Smooth muscle cell (in vitro differentiated cells): ENCODE measurements around the gene ZNF35. TPM values are rescaled to one million over a fixed set of nuclear protein-coding genes. Genes with fewer than 3 reads are reported as not detected.

Experiments used
- DNase-seq: peaks from one replicate; lab custom pipeline; 2025; ENCODE audit not compliant: unreplicated experiment; lab: John Stamatoyannopoulos, UW
- H2AFZ ChIP-seq: fragments of 200-600 bp; sonication (generic); 2 replicates; pipeline ENCODE4 v1.6.0; 2016; ENCODE audit warnings: antibody characterized with exemption, low read depth, mild to moderate bottlenecking
- H3F3A ChIP-seq: fragments of 200-600 bp; sonication (generic); 2 replicates; pipeline ENCODE4 v1.6.0; 2017; ENCODE audit warnings: antibody characterized with exemption, low read depth
- H3K27ac ChIP-seq: fragments of 200-600 bp; sonication (generic); 2 replicates; pipeline ENCODE4 v1.5.1; 2016; ENCODE audit warnings: low read depth, mild to moderate bottlenecking
- H3K27me3 ChIP-seq: fragments of 200-600 bp; sonication (generic); 2 replicates; pipeline ENCODE4 v1.6.1; 2016; ENCODE audit warnings: low read depth, mild to moderate bottlenecking
- H3K36me3 ChIP-seq: fragments of 200-600 bp; sonication (generic); 2 replicates; pipeline ENCODE4 v1.5.1; 2016; ENCODE audit warnings: low read depth
- H3K4me1 ChIP-seq: fragments of 200-600 bp; sonication (generic); 2 replicates; pipeline ENCODE4 v1.5.1; 2016; ENCODE audit warnings: low read depth
- H3K4me2 ChIP-seq: fragments of 200-600 bp; sonication (generic); 2 replicates; pipeline ENCODE4 v1.6.0; 2016; ENCODE audit warnings: mild to moderate bottlenecking
- H3K4me3 ChIP-seq: fragments of 200-600 bp; sonication (generic); 2 replicates; pipeline ENCODE4 v1.5.1; 2016; ENCODE audit warnings: mild to moderate bottlenecking
- H3K79me2 ChIP-seq: fragments of 200-600 bp; sonication (generic); 2 replicates; pipeline ENCODE4 v1.6.0; 2016; ENCODE audit warnings: low read depth, mild to moderate bottlenecking
- H3K9ac ChIP-seq: fragments of 200-600 bp; sonication (generic); 2 replicates; pipeline ENCODE4 v1.6.0; 2016; ENCODE audit warnings: low read depth
- H3K9me3 ChIP-seq: fragments of 200-600 bp; sonication (generic); replicated peaks from 2 replicates; pipeline ENCODE4 v1.5.1; 2016; ENCODE audit warnings: low read depth
- H4K20me1 ChIP-seq: fragments of 200-600 bp; sonication (generic); 2 replicates; pipeline ENCODE4 v1.6.0; 2016; ENCODE audit warnings: low read depth
- WGBS: methylation state at CpG from one replicate; pipeline ENCODE4 v1.1.7; 2016; ENCODE audit warnings: low lambda C conversion rate; 5-methylcytosine and 5-hydroxymethylcytosine counted together
- polyA plus RNA-seq: library from polyadenylated mRNA; unstranded; fragments of >200 nt; fragmentation: Nextera tagmentation; extraction: Ambion mirVana; gene quantifications from 2 replicates; pipeline ENCODE4 v1.2.1, GENCODE V29; 2016
- total RNA-seq: library from RNA; depleted of rRNA; stranded (reverse); fragments of >200 nt; gene quantifications from 2 replicates; pipeline ENCODE4 v1.2.3, GENCODE V29; 2014
- TF ChIP-seq, protein P1 (sequence below): fragments of 200-600 bp; sonication (generic); IDR thresholded peaks from 2 replicates; pipeline ENCODE4 v1.5.1; 2017; ENCODE audit warnings: borderline replicate concordance, mild to moderate bottlenecking, antibody characterized with exemption; ENCODE audit not compliant: insufficient read depth, poor library complexity, severe bottlenecking

Gene ZNF35
- total RNA-seq (17.7 and 30.8 TPM in 2 replicates), polyA plus RNA-seq (5.1 and 6.7 TPM in 2 replicates)

DNA sequence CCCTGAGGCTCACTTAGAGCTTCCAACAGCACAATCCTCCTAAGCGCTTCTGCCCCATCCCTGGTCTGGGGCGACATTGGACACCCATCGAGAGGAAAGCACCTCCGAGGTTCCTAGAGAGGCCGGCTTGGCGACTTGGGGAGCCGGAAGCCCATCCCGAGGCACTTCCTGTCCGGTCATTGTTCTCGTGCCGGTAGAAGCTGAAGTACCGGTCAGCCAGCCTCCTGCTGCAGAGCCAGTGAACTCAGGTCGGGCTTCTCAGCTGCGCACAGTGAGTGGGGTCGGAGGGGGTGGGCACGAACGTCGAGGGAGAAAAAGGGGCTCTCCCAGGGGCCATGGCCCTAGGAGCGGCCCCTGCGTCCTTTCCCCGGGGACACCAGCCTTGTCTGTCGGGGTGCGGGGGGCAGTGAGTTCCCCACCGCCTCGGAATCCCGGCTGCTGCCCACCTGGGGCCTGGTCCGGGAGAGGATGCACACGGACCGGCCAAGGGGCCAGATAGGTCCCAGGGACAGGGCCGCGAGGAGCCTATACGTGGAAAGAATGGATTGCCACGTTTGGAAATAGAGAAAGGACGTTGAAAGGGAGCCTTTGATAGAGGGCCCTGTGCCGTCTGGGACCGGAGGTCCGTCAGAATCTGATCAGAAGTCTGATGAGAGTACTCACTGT lies at the start of gene ZNF35:
ZNF35 (plus strand) TSS at position 169 of the 666 bp plus-strand sequence. CDS start 2,336 bp downstream, outside the sequence.
- Histone ChIP-seq H3K4me1 (peaks cover 16% of the 10 kb centered on the region), H3K27ac (peak within 1 kb of the TSS; percentile 61), H3K4me3 (peak within 1 kb of the TSS; percentile 84), H3K27me3 (no peaks in the 10 kb centered on the region), H3K9ac (peak within 1 kb of the TSS; percentile 92), H3K79me2 (peaks cover 16% of the 10 kb centered on the region), H3F3A (no peaks in the 10 kb centered on the region), H3K36me3 (peaks cover 27% of the 10 kb centered on the region), H4K20me1 (no peaks in the 10 kb centered on the region), H3K4me2 (peak within 1 kb of the TSS; percentile 91), H3K9me3 (peaks cover 6% of the 10 kb centered on the region), H2AFZ (peak within 1 kb of the TSS; percentile 80)
- WGBS: 2% methylated on average over 34 of the region's 37 CpGs
- TF ChIP-seq, protein P1, sequence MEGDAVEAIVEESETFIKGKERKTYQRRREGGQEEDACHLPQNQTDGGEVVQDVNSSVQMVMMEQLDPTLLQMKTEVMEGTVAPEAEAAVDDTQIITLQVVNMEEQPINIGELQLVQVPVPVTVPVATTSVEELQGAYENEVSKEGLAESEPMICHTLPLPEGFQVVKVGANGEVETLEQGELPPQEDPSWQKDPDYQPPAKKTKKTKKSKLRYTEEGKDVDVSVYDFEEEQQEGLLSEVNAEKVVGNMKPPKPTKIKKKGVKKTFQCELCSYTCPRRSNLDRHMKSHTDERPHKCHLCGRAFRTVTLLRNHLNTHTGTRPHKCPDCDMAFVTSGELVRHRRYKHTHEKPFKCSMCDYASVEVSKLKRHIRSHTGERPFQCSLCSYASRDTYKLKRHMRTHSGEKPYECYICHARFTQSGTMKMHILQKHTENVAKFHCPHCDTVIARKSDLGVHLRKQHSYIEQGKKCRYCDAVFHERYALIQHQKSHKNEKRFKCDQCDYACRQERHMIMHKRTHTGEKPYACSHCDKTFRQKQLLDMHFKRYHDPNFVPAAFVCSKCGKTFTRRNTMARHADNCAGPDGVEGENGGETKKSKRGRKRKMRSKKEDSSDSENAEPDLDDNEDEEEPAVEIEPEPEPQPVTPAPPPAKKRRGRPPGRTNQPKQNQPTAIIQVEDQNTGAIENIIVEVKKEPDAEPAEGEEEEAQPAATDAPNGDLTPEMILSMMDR: no peak
- DNase-seq: peak; percentile 34

DNA sequence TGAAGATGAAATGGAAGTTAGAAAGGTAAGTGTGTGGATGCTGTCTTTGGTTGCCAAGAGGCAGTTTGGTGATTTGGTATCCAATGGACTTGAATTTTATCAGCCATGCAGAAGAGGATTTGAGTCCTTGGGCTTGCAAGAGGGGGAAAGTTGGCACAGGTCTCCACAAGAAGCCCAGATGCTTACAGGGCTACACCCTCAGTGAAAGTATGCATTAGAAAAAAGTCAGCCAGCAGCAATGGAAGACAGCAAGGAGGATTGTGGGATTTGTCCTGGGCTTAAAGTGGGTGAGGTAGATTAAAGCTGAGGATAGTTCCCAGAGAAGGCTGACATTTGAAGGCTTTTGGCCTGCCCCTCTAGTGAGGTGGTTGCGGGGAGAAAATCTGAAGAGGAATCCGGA lies 46.8 kb upstream of the ZNF35 start:
- 98% methylated on average over 2 of the region's 2 CpGs for whole genome bisulfite sequencing
- Histone ChIP-seq H3K27me3 (no peaks in the 10 kb centered on the region), H2AFZ (no peak overlapping the region), H3K4me1 (no peaks in the 10 kb centered on the region), H3K4me2 (no peak overlapping the region), H3K79me2 (no peaks in the 10 kb centered on the region), H3K9me3 (no peaks in the 10 kb centered on the region), H3K36me3 (no peaks in the 10 kb centered on the region), H4K20me1 (no peaks in the 10 kb centered on the region), H3K9ac (no peak overlapping the region), H3F3A (no peaks in the 10 kb centered on the region), H3K4me3 (no peak overlapping the region), H3K27ac (no peak overlapping the region)
- TF ChIP-seq, protein P1: no peak
- DNase-seq: no peak

DNA sequence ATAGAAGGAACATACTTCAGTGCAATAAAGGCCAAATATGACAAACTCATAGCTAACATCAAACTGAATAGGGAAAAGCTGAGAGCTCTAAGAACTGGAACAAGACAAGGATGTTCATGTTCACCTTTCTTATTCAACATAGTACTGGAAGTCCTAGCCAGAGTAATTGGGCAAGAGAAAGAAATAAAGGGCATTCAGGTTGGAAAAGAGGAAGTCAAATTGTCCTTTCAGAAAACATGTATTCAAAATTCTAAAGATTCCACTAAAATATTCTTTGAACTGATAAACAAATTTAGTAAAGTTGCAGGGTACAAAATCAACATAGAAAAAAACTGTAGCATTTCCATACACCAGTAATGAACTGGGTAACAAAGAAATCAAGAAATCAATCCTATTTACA lies 35.9 kb upstream of the ZNF35 start:
- no peak overlapping the region for H3K27ac ChIP-seq
- H3K27me3 ChIP-seq: no peaks in the 10 kb centered on the region
- no peak overlapping the region for H2AFZ ChIP-seq
- no peaks in the 10 kb centered on the region for H3F3A ChIP-seq
- H3K4me2 ChIP-seq: no peak overlapping the region
- H3K9ac ChIP-seq: no peak overlapping the region
- H3K36me3 ChIP-seq: no peaks in the 10 kb centered on the region
- DNase-seq: no peak
- TF ChIP-seq, protein P1: no peak
- H4K20me1 ChIP-seq: no peaks in the 10 kb centered on the region
- no peaks in the 10 kb centered on the region for H3K9me3 ChIP-seq
- no peaks in the 10 kb centered on the region for H3K79me2 ChIP-seq
- no peak overlapping the region for H3K4me3 ChIP-seq
- no peaks in the 10 kb centered on the region for H3K4me1 ChIP-seq
